CD8-positive, alpha-beta memory T cell (primary cell): Measurements from ENCODE around the gene RNF146. TPM values are rescaled to one million over a fixed set of nuclear protein-coding genes. Genes with fewer than 3 reads are reported as not detected.

Experiments
- CTCF ChIA-PET: fragments of 350-600 bp; sonication (Branson Sonifier 250); formaldehyde crosslinking; loops from one replicate; lab custom pipeline; 2021; ENCODE audit warnings: antibody characterized with exemption; lab: Charles Lee
- POLR2A ChIA-PET: fragments of 350-600 bp; sonication (Branson Sonifier 250); formaldehyde crosslinking; loops from one replicate; lab custom pipeline; 2021; ENCODE audit warnings: antibody characterized with exemption; lab: Charles Lee
- DNase-seq, 5 donors: peaks; one replicate each; pipeline versions ENCODE4 v3.0.0 to v3.0.0-alpha.2; 2020 to 2022; ENCODE audit warnings: mixed read lengths in 1 of 5
- H3K27ac ChIP-seq: one replicate; pipeline ENCODE4 v1.7.0; 2013; ENCODE audit warnings: low read depth, mild to moderate bottlenecking, low read length, moderate library complexity
- H3K27me3 ChIP-seq: 2 replicates; pipeline ENCODE4 v1.7.0; 2013; ENCODE audit warnings: low read length, mild to moderate bottlenecking; ENCODE audit not compliant: insufficient read depth, poor library complexity, severe bottlenecking
- H3K36me3 ChIP-seq: 2 replicates; pipeline ENCODE4 v1.7.0; 2013; ENCODE audit warnings: mild to moderate bottlenecking, low read length, moderate library complexity; ENCODE audit not compliant: insufficient read depth
- H3K4me1 ChIP-seq: 2 replicates; pipeline ENCODE4 v1.7.0; 2013; ENCODE audit warnings: mild to moderate bottlenecking, low read length, moderate library complexity; ENCODE audit not compliant: insufficient read depth
- H3K4me3 ChIP-seq: 2 replicates; pipeline ENCODE4 v1.7.0; 2013; ENCODE audit warnings: mild to moderate bottlenecking, low read length
- H3K9me3 ChIP-seq: 2 replicates; pipeline ENCODE4 v1.7.0; 2013; ENCODE audit warnings: mild to moderate bottlenecking, low read length
- H3K27ac Mint-ChIP-seq, 8 donors: one replicate each; pipeline ENCODE4 v1.8.0; 2020 to 2021; ENCODE audit warnings: mixed read lengths in 8 of 8, mild to moderate bottlenecking in 6 of 8, inconsistent platforms in 3 of 8, moderate library complexity in 3 of 8
- H3K27me3 Mint-ChIP-seq, 2 donors: one replicate each; pipeline ENCODE4 v1.8.0; 2020 to 2021; ENCODE audit warnings: mixed read lengths in 2 of 2, mild to moderate bottlenecking in 1 of 2, moderate library complexity in 1 of 2
- H3K36me3 Mint-ChIP-seq, 3 donors: one replicate each; pipeline ENCODE4 v1.8.0; 2020 to 2021; ENCODE audit warnings: mixed read lengths in 3 of 3, inconsistent platforms in 1 of 3, mild to moderate bottlenecking in 1 of 3
- H3K4me1 Mint-ChIP-seq, 3 donors: one replicate each; pipeline ENCODE4 v1.8.0; 2020 to 2021; ENCODE audit warnings: mixed read lengths in 3 of 3, inconsistent platforms in 1 of 3, mild to moderate bottlenecking in 1 of 3
- H3K4me3 Mint-ChIP-seq, 7 donors: one replicate each; pipeline ENCODE4 v1.8.0; 2020 to 2021; ENCODE audit warnings: mixed read lengths in 7 of 7, mild to moderate bottlenecking in 6 of 7, moderate library complexity in 4 of 7, inconsistent platforms in 2 of 7
- H3K9me3 Mint-ChIP-seq, 5 donors: one replicate each; pipeline ENCODE4 v1.8.0; 2020 to 2022; ENCODE audit warnings: mixed read lengths in 5 of 5, mild to moderate bottlenecking in 3 of 5, moderate library complexity in 2 of 5, inconsistent platforms in 1 of 5
- polyA plus RNA-seq: library from polyadenylated mRNA; unstranded; fragments of 300-500 nt; fragmentation: Illumina TruSeq; gene quantifications from one replicate; pipeline ENCODE4 v1.2.3, GENCODE V29; 2021
- total RNA-seq, 2 experiments: library from RNA; stranded (reverse); gene quantifications; one replicate each; pipeline ENCODE4 v1.2.3, GENCODE V29; 2021

RNF146 gene
- total and polyA plus RNA-seq, 3 experiments from 2014 or later, result 15.9 to 24.3 (median 22.0) TPM

- Mint-ChIP-seq H3K9me3 (no peaks in the 10 kb centered on the region), H3K4me3 (no peak overlapping the region), H3K27ac (peak overlapping the region in 1 of 8 donors; percentile 8), H3K4me1 (peaks cover 36 to 52% (median 50%) of the 10 kb centered on the region in 3 donors), H3K27me3 (no peaks in the 10 kb centered on the region), H3K36me3 (peaks cover 3 to 49% (median 16%) of the 10 kb centered on the region in 3 donors)
- no peaks in the 10 kb centered on the region for H3K27me3 ChIP-seq
- H3K9me3 ChIP-seq, result no peaks in the 10 kb centered on the region
- H3K27ac ChIP-seq, result no peak overlapping the region
- peaks cover 7% of the 10 kb centered on the region for H3K4me1 ChIP-seq
- ChIA-PET CTCF (interaction anchor here (1.4 kb wide), 1 partner anchor 22 kb away, joined by 7 read pairs; the partner anchor contains the start of gene RNF146), POLR2A (no interaction called here)
- DNase-seq, result no peak
- H3K36me3 ChIP-seq, result peaks cover 3% of the 10 kb centered on the region
- H3K4me3 ChIP-seq, result no peak overlapping the region
These were observed 22.0 kb downstream of the RNF146 start for GRCh38 chr6:127288705-127289104.

GRCh38 chr6:127289934-127290333, 23.3 kb downstream of the RNF146 start:
- no peaks in the 10 kb centered on the region for H3K9me3 Mint-ChIP-seq
- Histone ChIP-seq H3K4me1 (peaks cover 7% of the 10 kb centered on the region), H3K4me3 (no peak overlapping the region), H3K9me3 (no peaks in the 10 kb centered on the region), H3K27ac (no peak overlapping the region), H3K36me3 (peaks cover 3% of the 10 kb centered on the region), H3K27me3 (no peaks in the 10 kb centered on the region)
- H3K4me3 Mint-ChIP-seq, result peak overlapping the region in 1 of 7 donors; percentile 13
- peaks cover 3 to 48% (median 22%) of the 10 kb centered on the region in 3 donors for H3K36me3 Mint-ChIP-seq
- ChIA-PET CTCF (interaction anchor here (0.7 to 1.4 kb wide), 2 partner anchors 10 to 23 kb away, joined by 3 to 7 read pairs; partner anchors contain the start of gene RNF146), POLR2A (no interaction called here)
- peak overlapping the region in 5 of 8 donors; percentile 12 to 92 (median 26) for H3K27ac Mint-ChIP-seq
- peaks cover 40 to 58% (median 57%) of the 10 kb centered on the region in 3 donors for H3K4me1 Mint-ChIP-seq
- DNase-seq, result no peak
- no peaks in the 10 kb centered on the region for H3K27me3 Mint-ChIP-seq

- H3K9me3 Mint-ChIP-seq, result no peaks in the 10 kb centered on the region
- H3K4me1 Mint-ChIP-seq, result peaks cover 38 to 55% (median 55%) of the 10 kb centered on the region in 3 donors
- H3K4me3 Mint-ChIP-seq, result peak overlapping the region; percentile 18 to 76 (median 67)
- DNase-seq, result no peak
- POLR2A ChIA-PET, result no interaction called here
- Histone ChIP-seq H3K27me3 (no peaks in the 10 kb centered on the region), H3K4me3 (no peak overlapping the region), H3K4me1 (peaks cover 7% of the 10 kb centered on the region), H3K36me3 (peaks cover 3% of the 10 kb centered on the region), H3K27ac (no peak overlapping the region), H3K9me3 (no peaks in the 10 kb centered on the region)
- H3K27me3 Mint-ChIP-seq, result no peaks in the 10 kb centered on the region
- CTCF ChIA-PET, result interaction anchor here (0.6 to 1.4 kb wide), 6 partner anchors 9 to 1462 kb away, joined by 3 to 9 read pairs (median 5); partner anchors contain the start of gene RNF146
- H3K36me3 Mint-ChIP-seq, result peaks cover 3 to 47% (median 22%) of the 10 kb centered on the region in 3 donors
- H3K27ac Mint-ChIP-seq, result peak overlapping the region; percentile 26 to 92 (median 69)
These were observed 24.0 kb downstream of the RNF146 start for GRCh38 chr6:127290391-127291265.

GRCh38 chr6:127291495-127291894, 24.8 kb downstream of the RNF146 start:
- Mint-ChIP-seq H3K27me3 (no peaks in the 10 kb centered on the region), H3K9me3 (no peaks in the 10 kb centered on the region), H3K4me3 (peak overlapping the region; percentile 53 to 76 (median 67)), H3K27ac (peak overlapping the region; percentile 38 to 91 (median 74)), H3K4me1 (peaks cover 35 to 53% (median 50%) of the 10 kb centered on the region in 3 donors), H3K36me3 (peaks cover 3 to 43% (median 21%) of the 10 kb centered on the region in 3 donors)
- no peak overlapping the region for H3K27ac ChIP-seq
- no peaks in the 10 kb centered on the region for H3K27me3 ChIP-seq
- H3K9me3 ChIP-seq, result no peaks in the 10 kb centered on the region
- peaks cover 7% of the 10 kb centered on the region for H3K4me1 ChIP-seq
- H3K4me3 ChIP-seq, result no peak overlapping the region
- H3K36me3 ChIP-seq, result no peaks in the 10 kb centered on the region
- CTCF ChIA-PET, result interaction anchor here (0.7 to 1.3 kb wide), 6 partner anchors 8 to 1463 kb away, joined by 3 to 9 read pairs (median 4); partner anchors contain the start of gene RNF146
- POLR2A ChIA-PET, result no interaction called here
- no peak for DNase-seq

- Histone ChIP-seq H3K4me1 (no peaks in the 10 kb centered on the region), H3K27ac (no peak overlapping the region), H3K27me3 (no peaks in the 10 kb centered on the region), H3K36me3 (no peaks in the 10 kb centered on the region), H3K4me3 (no peak overlapping the region), H3K9me3 (no peaks in the 10 kb centered on the region)
- H3K36me3 Mint-ChIP-seq, result peaks cover 0 to 32% (median 12%) of the 10 kb centered on the region in 3 donors
- POLR2A ChIA-PET, result no interaction called here
- peak overlapping the region in 6 of 8 donors; percentile 1 to 77 (median 21) for H3K27ac Mint-ChIP-seq
- H3K27me3 Mint-ChIP-seq, result no peaks in the 10 kb centered on the region
- CTCF ChIA-PET, result interaction anchor here (0.9 to 1.2 kb wide), 2 partner anchors 11 to 31 kb away, joined by 3 read pairs; no protein-coding TSS in a partner anchor
- H3K4me1 Mint-ChIP-seq, result peaks cover 18 to 31% (median 25%) of the 10 kb centered on the region in 3 donors
- H3K9me3 Mint-ChIP-seq, result no peaks in the 10 kb centered on the region
- H3K4me3 Mint-ChIP-seq, result no peak overlapping the region
- DNase-seq, result no peak
These were observed 30.9 kb downstream of the RNF146 start for GRCh38 chr6:127297502-127298070.

- Mint-ChIP-seq H3K9me3 (no peaks in the 10 kb centered on the region), H3K27me3 (no peaks in the 10 kb centered on the region), H3K27ac (no peak overlapping the region), H3K4me1 (peaks cover 16 to 28% (median 24%) of the 10 kb centered on the region in 3 donors), H3K4me3 (no peak overlapping the region), H3K36me3 (peaks cover 0 to 32% (median 9%) of the 10 kb centered on the region in 3 donors)
- Histone ChIP-seq H3K27me3 (no peaks in the 10 kb centered on the region), H3K36me3 (no peaks in the 10 kb centered on the region), H3K4me3 (no peak overlapping the region), H3K27ac (no peak overlapping the region), H3K9me3 (no peaks in the 10 kb centered on the region), H3K4me1 (no peaks in the 10 kb centered on the region)
- ChIA-PET POLR2A (no interaction called here), CTCF (no interaction called here)
- no peak for DNase-seq
These were observed 31.8 kb downstream of the RNF146 start for GRCh38 chr6:127298475-127298874.

GRCh38 chr6:127299522-127300240, 33.0 kb downstream of the RNF146 start:
- no peaks in the 10 kb centered on the region for H3K27me3 Mint-ChIP-seq
- Histone ChIP-seq H3K4me1 (no peaks in the 10 kb centered on the region), H3K27me3 (no peaks in the 10 kb centered on the region), H3K27ac (no peak overlapping the region), H3K36me3 (no peaks in the 10 kb centered on the region), H3K9me3 (no peaks in the 10 kb centered on the region), H3K4me3 (no peak overlapping the region)
- CTCF ChIA-PET, result interaction anchor here (0.9 to 2.0 kb wide), 3 partner anchors 8 to 18 kb away, joined by 3 to 7 read pairs (median 3); no protein-coding TSS in a partner anchor
- H3K4me1 Mint-ChIP-seq, result peaks cover 17 to 30% (median 30%) of the 10 kb centered on the region in 3 donors
- DNase-seq, result no peak
- peaks cover 0 to 25% (median 2%) of the 10 kb centered on the region in 3 donors for H3K36me3 Mint-ChIP-seq
- H3K9me3 Mint-ChIP-seq, result no peaks in the 10 kb centered on the region
- H3K27ac Mint-ChIP-seq, result peak overlapping the region in 1 of 8 donors; percentile 33
- POLR2A ChIA-PET, result no interaction called here
- no peak overlapping the region for H3K4me3 Mint-ChIP-seq
